Stomach (tissue), 4 donors: Measurements from ENCODE around the gene HTR6.

ENCODE experiments used
- EP300 ChIP-seq: sonication (generic); formaldehyde crosslinking; IDR thresholded peaks from one replicate; pipeline ENCODE4 v1.6.1; 2017; ENCODE audit warnings: antibody characterized with exemption
- POLR2A ChIP-seq, 4 donors: fragments of 450-650 bp; IDR thresholded peaks; one replicate each; pipeline ENCODE4 v1.6.1; 2016; ENCODE audit warnings: antibody characterized with exemption in 4 of 4, control low read depth in 2 of 4, mild to moderate bottlenecking in 1 of 4, moderate library complexity in 1 of 4
- POLR2AphosphoS5 ChIP-seq, 3 donors: sonication (generic); formaldehyde crosslinking; IDR thresholded peaks; one replicate each; pipeline ENCODE4 v1.6.1; 2016; ENCODE audit warnings: antibody characterized with exemption in 3 of 3
- TF ChIP-seq, protein P1 (sequence below), 7 experiments: fragments of 450-650 bp in 4 of 7; fragments of 200-600 bp in 3 of 7; sonication (generic) in 3 of 7; IDR thresholded peaks; one replicate each; pipeline ENCODE4 v1.5.1; 2016 to 2019; ENCODE audit warnings: antibody characterized with exemption in 7 of 7, control low read depth in 2 of 7, mild to moderate bottlenecking in 1 of 7

DNA sequence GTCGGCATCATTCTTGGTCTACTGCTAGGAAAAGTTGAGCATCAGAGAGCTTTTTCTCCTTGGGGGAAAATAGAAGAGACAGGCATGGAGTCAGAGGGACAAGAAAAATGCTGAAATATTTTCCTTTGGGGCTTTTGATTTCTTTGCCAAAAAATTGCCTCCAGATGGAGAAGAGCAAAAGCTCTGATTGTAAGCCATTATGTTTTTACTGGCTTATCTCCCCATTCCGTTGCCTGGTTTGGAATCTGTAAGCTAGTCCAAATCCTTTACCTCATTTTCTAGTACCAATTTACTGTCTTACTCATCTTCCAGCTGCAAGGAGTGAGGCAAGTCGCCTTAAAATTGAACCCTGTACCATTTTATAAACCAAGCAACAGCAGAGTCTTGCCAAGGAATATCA is 43.9 kb upstream of the HTR6 start:
- TF ChIP-seq POLR2A (IDR thresholded peaks at IDR 0.05) (no peak), POLR2AphosphoS5 (IDR thresholded peaks at IDR 0.05) (no peak), EP300 (no peak)
- TF ChIP-seq, protein P1, sequence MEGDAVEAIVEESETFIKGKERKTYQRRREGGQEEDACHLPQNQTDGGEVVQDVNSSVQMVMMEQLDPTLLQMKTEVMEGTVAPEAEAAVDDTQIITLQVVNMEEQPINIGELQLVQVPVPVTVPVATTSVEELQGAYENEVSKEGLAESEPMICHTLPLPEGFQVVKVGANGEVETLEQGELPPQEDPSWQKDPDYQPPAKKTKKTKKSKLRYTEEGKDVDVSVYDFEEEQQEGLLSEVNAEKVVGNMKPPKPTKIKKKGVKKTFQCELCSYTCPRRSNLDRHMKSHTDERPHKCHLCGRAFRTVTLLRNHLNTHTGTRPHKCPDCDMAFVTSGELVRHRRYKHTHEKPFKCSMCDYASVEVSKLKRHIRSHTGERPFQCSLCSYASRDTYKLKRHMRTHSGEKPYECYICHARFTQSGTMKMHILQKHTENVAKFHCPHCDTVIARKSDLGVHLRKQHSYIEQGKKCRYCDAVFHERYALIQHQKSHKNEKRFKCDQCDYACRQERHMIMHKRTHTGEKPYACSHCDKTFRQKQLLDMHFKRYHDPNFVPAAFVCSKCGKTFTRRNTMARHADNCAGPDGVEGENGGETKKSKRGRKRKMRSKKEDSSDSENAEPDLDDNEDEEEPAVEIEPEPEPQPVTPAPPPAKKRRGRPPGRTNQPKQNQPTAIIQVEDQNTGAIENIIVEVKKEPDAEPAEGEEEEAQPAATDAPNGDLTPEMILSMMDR (IDR thresholded peaks at IDR 0.05) = no peak
